Fibroblast of lung (primary cell): ENCODE measurements around the gene LPP. TPM values are rescaled to one million over a fixed set of nuclear protein-coding genes. Genes with fewer than 3 reads are reported as not detected.

Experiments
- DNase-seq, 2 donors: peaks; one replicate each; pipeline versions ENCODE4 v3.0.0 to v3.0.0-alpha.2; 2010; ENCODE audit warnings: low read depth in 2 of 2
- H2AFZ ChIP-seq: 2 replicates; pipeline ENCODE4 v1.5.1; 2012; ENCODE audit warnings: low read length, control low read depth, inconsistent platforms
- H3K27ac ChIP-seq: 2 replicates; pipeline ENCODE4 v1.5.1; 2011; ENCODE audit warnings: low read length, control low read depth; ENCODE audit not compliant: insufficient read depth
- H3K27me3 ChIP-seq: 2 replicates; pipeline ENCODE4 v1.5.1; 2011; ENCODE audit warnings: mild to moderate bottlenecking, low read length; ENCODE audit not compliant: control insufficient read depth, insufficient read depth
- H3K36me3 ChIP-seq: 2 replicates; pipeline ENCODE4 v1.5.1; 2011; ENCODE audit warnings: low read length; ENCODE audit not compliant: control insufficient read depth, insufficient read depth
- H3K4me1 ChIP-seq: 2 replicates; pipeline ENCODE4 v1.5.1; 2011; ENCODE audit warnings: low read length; ENCODE audit not compliant: control insufficient read depth, insufficient read depth; ENCODE audit errors: extremely low read depth
- H3K4me2 ChIP-seq: 2 replicates; pipeline ENCODE4 v1.5.1; 2011; ENCODE audit warnings: low read length, control low read depth; ENCODE audit not compliant: insufficient read depth; ENCODE audit errors: extremely low read depth
- H3K4me3 ChIP-seq, 4 experiments: fragments of 200-600 bp in 1 of 4; sonication (generic) in 1 of 4; replicated peaks in 1 of 4; 2 replicates each; pipeline ENCODE4 v1.5.1; 2011 to 2016; ENCODE audit warnings: low read length in 4 of 4, low read depth in 3 of 4, mild to moderate bottlenecking in 3 of 4, control low read depth in 2 of 4, inconsistent platforms in 1 of 4, mixed read lengths in 1 of 4; ENCODE audit not compliant: insufficient read depth in 1 of 4; ENCODE audit errors: control extremely low read depth in 1 of 4
- H3K79me2 ChIP-seq: 2 replicates; pipeline ENCODE4 v1.5.1; 2012; ENCODE audit warnings: mild to moderate bottlenecking, low read length, inconsistent platforms; ENCODE audit not compliant: control insufficient read depth, insufficient read depth
- H3K9ac ChIP-seq: 2 replicates; pipeline ENCODE4 v1.5.1; 2011; ENCODE audit warnings: mild to moderate bottlenecking, low read length, control low read depth; ENCODE audit not compliant: insufficient read depth
- H3K9me3 ChIP-seq: 2 replicates; pipeline ENCODE4 v1.5.1; 2012; ENCODE audit warnings: low read depth, low read length; ENCODE audit not compliant: control insufficient read depth, insufficient read depth
- H4K20me1 ChIP-seq: 2 replicates; pipeline ENCODE4 v1.5.1; 2011; ENCODE audit warnings: low read length; ENCODE audit not compliant: control insufficient read depth, insufficient read depth; ENCODE audit errors: extremely low read depth
- EZH2 ChIP-seq: IDR thresholded peaks from 2 replicates; pipeline ENCODE4 v1.5.1; 2012; ENCODE audit warnings: low read length, control low read depth, mild to moderate bottlenecking; ENCODE audit errors: missing control alignments
- polyA plus RNA-seq, 2 donors: library from polyadenylated mRNA; depleted of rRNA in 1 of 2; stranded (reverse) in 1 of 2; unstranded in 1 of 2; fragments of >200 nt; gene quantifications; 2 replicates each; pipeline ENCODE4 v1.2.1, GENCODE V29; 2011 to 2012; ENCODE audit warnings: missing spikeins in 1 of 2
- total RNA-seq: library from RNA; depleted of rRNA; stranded (reverse); fragments of >200 nt; gene quantifications from 2 replicates; pipeline ENCODE4 v1.2.1, GENCODE V29; 2014
- TF ChIP-seq, protein P1 (sequence below), 2 donors: IDR thresholded peaks in 1 of 2; conservative IDR thresholded peaks in 1 of 2; 1 replicate in 1 of 2; 2 replicates in 1 of 2; pipeline ENCODE4 v1.5.1; 2011 to 2012; ENCODE audit warnings: low read length in 2 of 2, control low read depth in 1 of 2, inconsistent platforms in 1 of 2, low read depth in 1 of 2, mild to moderate bottlenecking in 1 of 2

LPP gene
- total and polyA plus RNA-seq, 2 donors (not counting 1 experiment from before 2014, with no cell fraction given), result 69.0 to 124 TPM

DNA sequence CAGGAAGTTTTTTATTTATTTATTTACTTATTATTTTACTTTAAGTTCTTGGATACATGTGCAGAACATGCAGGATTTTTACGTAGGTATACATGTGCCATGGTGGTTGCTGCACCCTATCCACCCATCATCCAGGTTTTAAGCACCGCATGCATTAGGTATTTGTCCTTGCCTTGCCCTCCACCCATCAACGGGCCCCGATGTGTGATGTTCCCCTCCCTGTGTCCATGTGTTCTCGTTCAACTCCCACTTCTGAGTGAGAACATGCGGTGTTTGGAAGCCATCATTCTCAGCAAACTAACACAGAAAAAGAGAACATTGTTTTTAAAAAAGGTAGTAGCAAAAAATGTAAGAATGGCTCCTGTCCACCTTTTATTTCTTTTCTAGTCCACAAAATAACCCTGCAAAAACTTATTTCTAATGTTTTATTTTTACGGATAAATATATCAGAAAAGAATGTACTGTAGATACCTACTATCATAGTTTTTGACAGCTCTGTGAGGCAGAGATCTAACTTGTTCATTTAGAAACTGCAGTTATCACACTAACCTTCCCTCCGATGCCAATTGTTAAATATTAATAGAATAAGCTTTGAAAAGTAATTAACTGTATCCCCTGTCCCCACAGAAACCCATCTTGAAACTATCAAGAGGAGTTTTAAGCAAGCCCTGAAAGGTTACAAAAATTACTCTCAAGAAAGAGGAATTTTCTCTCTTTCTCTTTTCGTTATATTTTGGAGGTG is 189.2 kb downstream of the LPP start:
- Histone ChIP-seq H3K79me2 (peaks cover 13% of the 10 kb centered on the region), H4K20me1 (peaks cover 2% of the 10 kb centered on the region), H3K9me3 (no peaks in the 10 kb centered on the region), H3K4me3 (no peak overlapping the region), H2AFZ (no peak overlapping the region), H3K27me3 (no peaks in the 10 kb centered on the region), H3K27ac (no peak overlapping the region), H3K36me3 (no peaks in the 10 kb centered on the region), H3K9ac (no peak overlapping the region), H3K4me2 (no peak overlapping the region), H3K4me1 (peaks cover 3% of the 10 kb centered on the region)
- TF ChIP-seq, protein P1, sequence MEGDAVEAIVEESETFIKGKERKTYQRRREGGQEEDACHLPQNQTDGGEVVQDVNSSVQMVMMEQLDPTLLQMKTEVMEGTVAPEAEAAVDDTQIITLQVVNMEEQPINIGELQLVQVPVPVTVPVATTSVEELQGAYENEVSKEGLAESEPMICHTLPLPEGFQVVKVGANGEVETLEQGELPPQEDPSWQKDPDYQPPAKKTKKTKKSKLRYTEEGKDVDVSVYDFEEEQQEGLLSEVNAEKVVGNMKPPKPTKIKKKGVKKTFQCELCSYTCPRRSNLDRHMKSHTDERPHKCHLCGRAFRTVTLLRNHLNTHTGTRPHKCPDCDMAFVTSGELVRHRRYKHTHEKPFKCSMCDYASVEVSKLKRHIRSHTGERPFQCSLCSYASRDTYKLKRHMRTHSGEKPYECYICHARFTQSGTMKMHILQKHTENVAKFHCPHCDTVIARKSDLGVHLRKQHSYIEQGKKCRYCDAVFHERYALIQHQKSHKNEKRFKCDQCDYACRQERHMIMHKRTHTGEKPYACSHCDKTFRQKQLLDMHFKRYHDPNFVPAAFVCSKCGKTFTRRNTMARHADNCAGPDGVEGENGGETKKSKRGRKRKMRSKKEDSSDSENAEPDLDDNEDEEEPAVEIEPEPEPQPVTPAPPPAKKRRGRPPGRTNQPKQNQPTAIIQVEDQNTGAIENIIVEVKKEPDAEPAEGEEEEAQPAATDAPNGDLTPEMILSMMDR (conservative IDR thresholded peaks at IDR 0.05 in 1 of 2, IDR thresholded peaks at IDR 0.05 in 1 of 2; ENCODE audit: low read depth in 1 of 2, low read length in 2 of 2), result no peak
- no peak for TF ChIP-seq EZH2
- DNase-seq, result no peak

DNA sequence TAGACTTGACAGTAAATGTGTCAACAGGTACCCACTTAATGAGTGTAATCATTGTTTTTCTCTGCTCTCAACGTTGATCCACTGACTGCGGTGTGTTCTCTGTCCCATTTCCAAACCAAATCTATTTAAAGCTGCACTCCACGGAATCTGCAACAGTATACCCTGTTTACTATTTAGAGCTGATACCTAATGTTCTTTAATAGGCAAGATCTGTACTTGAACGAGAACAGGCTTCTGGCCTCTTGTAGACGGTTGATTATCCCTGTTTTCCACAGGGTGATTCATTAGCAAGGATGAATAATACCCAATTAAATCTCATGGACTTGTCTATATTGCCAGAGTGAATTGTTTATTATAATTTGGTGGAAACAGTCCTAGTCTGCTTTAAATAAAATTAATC is 189.9 kb downstream of the LPP start:
- no peaks in the 10 kb centered on the region for H3K36me3 ChIP-seq
- no peak overlapping the region for H3K4me2 ChIP-seq
- H3K9me3 ChIP-seq, result no peaks in the 10 kb centered on the region
- peak in 1 of 2 donors; percentile 43 for DNase-seq
- H3K27me3 ChIP-seq, result no peaks in the 10 kb centered on the region
- H3K4me1 ChIP-seq, result peaks cover 5% of the 10 kb centered on the region
- peaks cover 13% of the 10 kb centered on the region for H3K79me2 ChIP-seq
- no peak overlapping the region for H3K27ac ChIP-seq
- H3K4me3 ChIP-seq, result no peak overlapping the region
- peaks cover 2% of the 10 kb centered on the region for H4K20me1 ChIP-seq
- TF ChIP-seq, protein P1 (conservative IDR thresholded peaks at IDR 0.05 in 1 of 2, IDR thresholded peaks at IDR 0.05 in 1 of 2; ENCODE audit: low read depth in 1 of 2, low read length in 2 of 2), result no peak
- TF ChIP-seq EZH2, result no peak
- no peak overlapping the region for H3K9ac ChIP-seq
- no peak overlapping the region for H2AFZ ChIP-seq

DNA sequence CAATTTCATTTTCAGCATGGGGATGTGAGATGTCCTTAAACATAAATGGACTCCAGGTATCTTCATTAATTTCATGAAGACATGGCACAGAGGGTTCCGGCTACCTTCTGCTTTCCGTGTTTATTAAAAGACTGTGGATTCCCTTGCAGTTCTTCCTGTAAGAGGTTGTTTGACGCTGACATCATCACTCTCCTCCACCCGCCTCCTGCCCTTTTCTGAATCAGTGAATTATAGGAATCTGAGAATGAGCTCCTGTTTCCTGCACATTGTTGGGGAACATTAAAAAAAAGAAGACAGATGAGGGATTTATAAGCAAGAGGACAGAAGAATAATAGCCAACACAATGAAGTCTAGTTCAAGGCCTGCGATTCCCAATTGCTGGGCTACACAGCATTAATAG is 191.3 kb downstream of the LPP start:
- H3K9ac ChIP-seq, result no peak overlapping the region
- no peaks in the 10 kb centered on the region for H3K36me3 ChIP-seq
- H3K9me3 ChIP-seq, result no peaks in the 10 kb centered on the region
- H3K79me2 ChIP-seq, result peaks cover 10% of the 10 kb centered on the region
- TF ChIP-seq, protein P1 (conservative IDR thresholded peaks at IDR 0.05 in 1 of 2, IDR thresholded peaks at IDR 0.05 in 1 of 2; ENCODE audit: low read depth in 1 of 2, low read length in 2 of 2), result no peak
- no peak for TF ChIP-seq EZH2
- no peak overlapping the region for H3K4me3 ChIP-seq
- DNase-seq, result peak; percentile 29 to 92
- H2AFZ ChIP-seq, result no peak overlapping the region
- H3K27ac ChIP-seq, result no peak overlapping the region
- H3K27me3 ChIP-seq, result no peaks in the 10 kb centered on the region
- peaks cover 2% of the 10 kb centered on the region for H4K20me1 ChIP-seq
- no peak overlapping the region for H3K4me2 ChIP-seq
- H3K4me1 ChIP-seq, result peaks cover 8% of the 10 kb centered on the region
